Liver (tissue), 9 donors: ENCODE data around the gene ZBTB2. TPM values are rescaled to one million over a fixed set of nuclear protein-coding genes. Genes with fewer than 3 reads are reported as not detected.

Experiments
- DNase-seq: peaks from one replicate; pipeline ENCODE4 v3.0.0-alpha.2; 2017; ENCODE audit warnings: low spot score
- H3K27ac ChIP-seq, 2 donors: one replicate each; pipeline ENCODE4 v1.7.0; 2013; ENCODE audit warnings: inconsistent platforms in 2 of 2, low read length in 2 of 2, control low read depth in 1 of 2, low read depth in 1 of 2, mild to moderate bottlenecking in 1 of 2
- H3K27me3 ChIP-seq, 4 donors: one replicate each; pipeline versions ENCODE4 v1.6.1 to v1.7.0; 2013; ENCODE audit warnings: low read length in 3 of 4, inconsistent platforms in 1 of 4, mild to moderate bottlenecking in 1 of 4, moderate library complexity in 1 of 4; ENCODE audit not compliant: control insufficient read depth in 4 of 4, insufficient read depth in 4 of 4
- H3K36me3 ChIP-seq, 4 donors: one replicate each; pipeline versions ENCODE4 v1.6.1 to v1.7.0; 2013; ENCODE audit warnings: low read length in 3 of 4, mild to moderate bottlenecking in 3 of 4, low read depth in 1 of 4, moderate library complexity in 1 of 4; ENCODE audit not compliant: control insufficient read depth in 4 of 4, insufficient read depth in 3 of 4
- H3K4me1 ChIP-seq, 4 donors: one replicate each; pipeline versions ENCODE4 v1.6.1 to v1.7.0; 2013; ENCODE audit warnings: low read length in 3 of 4, mild to moderate bottlenecking in 3 of 4, moderate library complexity in 1 of 4; ENCODE audit not compliant: control insufficient read depth in 4 of 4, insufficient read depth in 4 of 4
- H3K4me3 ChIP-seq, 3 donors: one replicate each; pipeline versions ENCODE4 v1.6.1 to v1.7.0; 2013; ENCODE audit warnings: low read length in 3 of 3, control low read depth in 1 of 3, low read depth in 1 of 3, mild to moderate bottlenecking in 1 of 3
- H3K9ac ChIP-seq, 2 donors: one replicate each; pipeline ENCODE4 v1.7.0; 2013; ENCODE audit warnings: low read length in 2 of 2, mild to moderate bottlenecking in 2 of 2, moderate library complexity in 2 of 2, control low read depth in 1 of 2, low read depth in 1 of 2
- H3K9me3 ChIP-seq, 4 donors: one replicate each; pipeline versions ENCODE4 v1.6.1 to v1.7.0; 2013; ENCODE audit warnings: low read length in 3 of 4; ENCODE audit not compliant: control insufficient read depth in 4 of 4
- CTCF ChIP-seq: fragments of 150-350 bp; IDR thresholded peaks from 2 replicates; pipeline ENCODE4 v1.5.1; 2017; ENCODE audit warnings: improper control_type of control experiment, low read depth, low read length; ENCODE audit not compliant: missing input control
- EGR1 ChIP-seq, 2 donors: IDR thresholded peaks; 2 replicates each; pipeline ENCODE4 v1.6.1; 2016 to 2018; ENCODE audit warnings: antibody characterized with exemption in 2 of 2, low read depth in 2 of 2
- FOXA1 ChIP-seq: IDR thresholded peaks from 2 replicates; pipeline ENCODE4 v1.6.1; 2016; ENCODE audit warnings: antibody characterized with exemption
- FOXA2 ChIP-seq: IDR thresholded peaks from 2 replicates; pipeline ENCODE4 v1.6.1; 2016; ENCODE audit warnings: antibody characterized with exemption
- GABPA ChIP-seq, 2 donors: IDR thresholded peaks in 1 of 2; conservative IDR thresholded peaks in 1 of 2; 2 replicates each; pipeline ENCODE4 v1.6.1; 2016; ENCODE audit warnings: antibody characterized with exemption in 2 of 2, mild to moderate bottlenecking in 1 of 2, moderate library complexity in 1 of 2
- HNF4G ChIP-seq: IDR thresholded peaks from 2 replicates; pipeline ENCODE4 v1.6.1; 2016; ENCODE audit warnings: antibody characterized with exemption
- NR2F2 ChIP-seq: IDR thresholded peaks from 2 replicates; pipeline ENCODE4 v1.6.1; 2016; ENCODE audit warnings: antibody characterized with exemption
- RAD21 ChIP-seq, 2 donors: IDR thresholded peaks; 2 replicates each; pipeline ENCODE4 v1.6.1; 2016; ENCODE audit warnings: antibody characterized with exemption in 2 of 2, mild to moderate bottlenecking in 2 of 2
- RXRA ChIP-seq, 2 donors: IDR thresholded peaks; 2 replicates each; pipeline ENCODE4 v1.6.1; 2017 to 2018; ENCODE audit warnings: antibody characterized with exemption in 2 of 2, mild to moderate bottlenecking in 1 of 2
- TAF1 ChIP-seq: conservative IDR thresholded peaks from 2 replicates; pipeline ENCODE4 v1.6.1; 2016; ENCODE audit warnings: antibody characterized with exemption, mild to moderate bottlenecking
- YY1 ChIP-seq: IDR thresholded peaks from 2 replicates; pipeline ENCODE4 v1.6.1; 2016; ENCODE audit warnings: antibody characterized with exemption, mild to moderate bottlenecking
- ZBTB33 ChIP-seq: IDR thresholded peaks from 2 replicates; pipeline ENCODE4 v1.6.1; 2016; ENCODE audit warnings: antibody characterized with exemption
- WGBS: extraction: QIAGEN DNeasy Blood & Tissue Kit; methylation state at CpG from one replicate; pipeline ENCODE4 v1.1.7; 2013; 5-methylcytosine and 5-hydroxymethylcytosine counted together
- polyA plus RNA-seq, 2 donors: library from polyadenylated mRNA; stranded (reverse) in 1 of 2; unstranded in 1 of 2; fragments of 200-250 nt in 1 of 2; fragments of >200 nt in 1 of 2; fragmentation: Nextera tagmentation in 1 of 2; extraction: Ambion mirVana in 1 of 2; gene quantifications; one replicate each; pipeline versions ENCODE4 v1.2.1 to v1.2.3, GENCODE V29; 2013 to 2015
- total RNA-seq, 2 donors: library from RNA; depleted of rRNA; stranded (reverse); fragments of >200 nt; gene quantifications; one replicate each; pipeline ENCODE4 v1.2.3, GENCODE V29; 2014
- TF ChIP-seq, protein P1 (sequence below): IDR thresholded peaks from 2 replicates; pipeline ENCODE4 v1.6.1; 2016; ENCODE audit warnings: antibody characterized with exemption, mild to moderate bottlenecking
- TF ChIP-seq, protein P2 (sequence below): IDR thresholded peaks from 2 replicates; pipeline ENCODE4 v1.6.1; 2016; ENCODE audit warnings: antibody characterized with exemption
- donor health status: healthy.
- donor health status: healthy.
- donor health status: healthy.
- donor health status: healthy.
- donor health status: healthy.

The ZBTB2 gene
- total and polyA plus RNA-seq, 4 donors, result 2.5 to 4.2 (median 3.0) TPM

GRCh38 chr6:151340219-151340978 lies 51.0 kb downstream of the ZBTB2 start (continued):
- TF ChIP-seq NR2F2, result no peak
- TF ChIP-seq ZBTB33, result no peak
- no peak for TF ChIP-seq CTCF
- no peak for TF ChIP-seq EGR1 (IDR thresholded peaks at IDR 0.05; ENCODE audit: low read depth in 2 of 2)
- TF ChIP-seq RAD21 (IDR thresholded peaks at IDR 0.05), result no peak
- TF ChIP-seq TAF1, result no peak
- TF ChIP-seq HNF4G, result no peak

DNA sequence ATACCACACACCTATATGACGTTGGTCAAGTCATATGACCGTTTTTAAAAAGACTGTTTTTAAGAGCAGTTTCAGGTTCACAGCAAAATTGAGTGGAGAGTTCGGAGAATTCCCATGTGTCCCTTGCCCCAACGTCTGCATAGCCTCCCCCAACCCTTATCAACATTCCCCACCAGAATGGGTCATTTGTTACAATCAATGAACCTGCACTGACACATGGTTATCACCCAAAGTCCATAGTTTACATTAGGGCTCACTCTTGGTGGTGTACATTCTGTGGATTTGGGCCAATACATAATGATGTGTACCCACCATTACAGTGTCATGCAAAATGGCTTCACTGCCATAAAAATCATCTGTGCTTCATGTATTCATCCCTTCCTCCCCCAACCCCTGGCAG lies 52.0 kb downstream of the ZBTB2 start:
- TF ChIP-seq RAD21 (IDR thresholded peaks at IDR 0.05) (no peak), FOXA2 (no peak), YY1 (no peak)
- TF ChIP-seq, protein P1, sequence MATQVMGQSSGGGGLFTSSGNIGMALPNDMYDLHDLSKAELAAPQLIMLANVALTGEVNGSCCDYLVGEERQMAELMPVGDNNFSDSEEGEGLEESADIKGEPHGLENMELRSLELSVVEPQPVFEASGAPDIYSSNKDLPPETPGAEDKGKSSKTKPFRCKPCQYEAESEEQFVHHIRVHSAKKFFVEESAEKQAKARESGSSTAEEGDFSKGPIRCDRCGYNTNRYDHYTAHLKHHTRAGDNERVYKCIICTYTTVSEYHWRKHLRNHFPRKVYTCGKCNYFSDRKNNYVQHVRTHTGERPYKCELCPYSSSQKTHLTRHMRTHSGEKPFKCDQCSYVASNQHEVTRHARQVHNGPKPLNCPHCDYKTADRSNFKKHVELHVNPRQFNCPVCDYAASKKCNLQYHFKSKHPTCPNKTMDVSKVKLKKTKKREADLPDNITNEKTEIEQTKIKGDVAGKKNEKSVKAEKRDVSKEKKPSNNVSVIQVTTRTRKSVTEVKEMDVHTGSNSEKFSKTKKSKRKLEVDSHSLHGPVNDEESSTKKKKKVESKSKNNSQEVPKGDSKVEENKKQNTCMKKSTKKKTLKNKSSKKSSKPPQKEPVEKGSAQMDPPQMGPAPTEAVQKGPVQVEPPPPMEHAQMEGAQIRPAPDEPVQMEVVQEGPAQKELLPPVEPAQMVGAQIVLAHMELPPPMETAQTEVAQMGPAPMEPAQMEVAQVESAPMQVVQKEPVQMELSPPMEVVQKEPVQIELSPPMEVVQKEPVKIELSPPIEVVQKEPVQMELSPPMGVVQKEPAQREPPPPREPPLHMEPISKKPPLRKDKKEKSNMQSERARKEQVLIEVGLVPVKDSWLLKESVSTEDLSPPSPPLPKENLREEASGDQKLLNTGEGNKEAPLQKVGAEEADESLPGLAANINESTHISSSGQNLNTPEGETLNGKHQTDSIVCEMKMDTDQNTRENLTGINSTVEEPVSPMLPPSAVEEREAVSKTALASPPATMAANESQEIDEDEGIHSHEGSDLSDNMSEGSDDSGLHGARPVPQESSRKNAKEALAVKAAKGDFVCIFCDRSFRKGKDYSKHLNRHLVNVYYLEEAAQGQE, result no peak
- TF ChIP-seq, protein P2, sequence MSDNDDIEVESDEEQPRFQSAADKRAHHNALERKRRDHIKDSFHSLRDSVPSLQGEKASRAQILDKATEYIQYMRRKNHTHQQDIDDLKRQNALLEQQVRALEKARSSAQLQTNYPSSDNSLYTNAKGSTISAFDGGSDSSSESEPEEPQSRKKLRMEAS, result no peak
- no peak for DNase-seq
- H3K4me1 ChIP-seq, result no peaks in the 10 kb centered on the region
- H3K9ac ChIP-seq, result no peak overlapping the region
- no peak overlapping the region for H3K27ac ChIP-seq
- WGBS, result 74% methylated on average over 4 of the region's 4 CpGs
- H3K36me3 ChIP-seq, result no peaks in the 10 kb centered on the region
- no peaks in the 10 kb centered on the region for H3K9me3 ChIP-seq
- H3K4me3 ChIP-seq, result no peak overlapping the region
- no peaks in the 10 kb centered on the region for H3K27me3 ChIP-seq

- no peaks in the 10 kb centered on the region for H3K36me3 ChIP-seq
- no peaks in the 10 kb centered on the region for H3K4me1 ChIP-seq
- DNase-seq, result no peak
- no peak overlapping the region for H3K27ac ChIP-seq
- no peak for TF ChIP-seq RAD21 (IDR thresholded peaks at IDR 0.05)
- no peak for TF ChIP-seq GABPA (IDR thresholded peaks at IDR 0.05 in 1 of 2, conservative IDR thresholded peaks at IDR 0.05 in 1 of 2)
- TF ChIP-seq FOXA1, result no peak
- TF ChIP-seq RXRA (IDR thresholded peaks at IDR 0.05), result no peak
- no peak overlapping the region for H3K4me3 ChIP-seq
- no peak overlapping the region for H3K9ac ChIP-seq
- H3K27me3 ChIP-seq, result no peaks in the 10 kb centered on the region
- WGBS, result 85% methylated on average over 11 of the region's 11 CpGs
- no peaks in the 10 kb centered on the region for H3K9me3 ChIP-seq
These were observed 52.6 kb downstream of the ZBTB2 start for GRCh38 chr6:151338651-151339200.
